K562 (cell line): ENCODE data around the gene GAK. TPM values are rescaled to one million over a fixed set of nuclear protein-coding genes. Genes with fewer than 3 reads are reported as not detected.

Experiments
- ATAC-seq: fragments of 200-7000 bp; cut with Tn5 transposase; 3 replicates; pipeline ENCODE4 v1.9.1; 2020; ENCODE audit warnings: moderate library complexity
- BruUV-seq: library from RNA; stranded (reverse); fragments of 400-500 nt; replicated peaks from 2 replicates; lab custom pipeline; 2021; lab: Mats Ljungman, UMichigan
- CTCF ChIA-PET: fragments of 300-600 bp; formaldehyde crosslinking; extraction: SDS; loops from one replicate; lab custom pipeline; 2021; ENCODE audit warnings: low intra/inter-chr PET ratio; lab: Yijun Ruan, JAX
- POLR2A ChIA-PET: fragments of 300-600, 350-650 bp; sonication (Branson Sonifier 250); formaldehyde crosslinking; extraction: SDS; loops from one replicate; lab custom pipeline; 2021; ENCODE audit warnings: antibody characterized with exemption, inconsistent platforms; lab: Yijun Ruan, JAX
- DNase-seq, 4 experiments: peaks; one replicate each; pipeline versions ENCODE4 v3.0.0 to v3.0.0-alpha.2; 2011 to 2018; ENCODE audit warnings: low spot score in 3 of 4, mixed read lengths in 3 of 4; ENCODE audit errors: extremely low read depth in 1 of 4
- FAIRE-seq: peaks from 2 replicates; lab custom pipeline; 2011; peaks lifted over from hg19 to GRCh38; lab: Jason Lieb, UNC
- H2AFZ ChIP-seq: 2 replicates; pipeline ENCODE4 v1.6.0; 2011; ENCODE audit warnings: low read depth, low read length, control low read depth, inconsistent platforms
- H3K27ac ChIP-seq: fragments of 200-600 bp; 3 replicates; pipeline ENCODE4 v1.8.0; 2011; ENCODE audit warnings: low read depth, mild to moderate bottlenecking, control low read depth, inconsistent platforms, low read length, moderate library complexity, mixed read lengths; ENCODE audit errors: extremely low read depth
- H3K27me3 ChIP-seq, 2 experiments: fragments of 300-600 bp in 1 of 2; 2 replicates in 1 of 2; 3 replicates in 1 of 2; pipeline versions ENCODE4 v1.6.0 to v1.8.0; 2011; ENCODE audit warnings: inconsistent platforms in 2 of 2, low read length in 2 of 2, mild to moderate bottlenecking in 1 of 2, mixed read lengths in 1 of 2, moderate library complexity in 1 of 2; ENCODE audit not compliant: control insufficient read depth in 2 of 2, insufficient read depth in 2 of 2
- H3K36me3 ChIP-seq: fragments of 300-600 bp; 3 replicates; pipeline ENCODE4 v1.8.0; 2011; ENCODE audit warnings: mild to moderate bottlenecking, low read length, inconsistent platforms; ENCODE audit not compliant: control insufficient read depth, insufficient read depth
- H3K4me1 ChIP-seq, 2 experiments: fragments of 200-600 bp in 1 of 2; replicated peaks in 1 of 2; 2 replicates in 1 of 2; 3 replicates in 1 of 2; pipeline versions ENCODE4 v1.5.1 to v1.8.0; 2011; ENCODE audit warnings: inconsistent platforms in 2 of 2, low read length in 2 of 2, mild to moderate bottlenecking in 1 of 2, mixed read lengths in 1 of 2, moderate library complexity in 1 of 2; ENCODE audit not compliant: control insufficient read depth in 2 of 2, insufficient read depth in 2 of 2
- H3K4me2 ChIP-seq: 2 replicates; pipeline ENCODE4 v1.6.1; 2011; ENCODE audit warnings: low read length, control low read depth, inconsistent platforms, mixed read lengths; ENCODE audit not compliant: insufficient read depth
- H3K4me3 ChIP-seq: fragments of 200-600 bp; sonication (generic), shearing (Covaris generic); 2 replicates; pipeline ENCODE4 v1.5.1; 2016; ENCODE audit warnings: control low read depth, inconsistent platforms
- H3K79me2 ChIP-seq: fragments of 200-600 bp; 3 replicates; pipeline ENCODE4 v1.8.0; 2011; ENCODE audit warnings: low read length, inconsistent platforms; ENCODE audit not compliant: control insufficient read depth, insufficient read depth
- H3K9ac ChIP-seq, 2 experiments: 2 replicates each; pipeline versions ENCODE4 v1.6.0 to v1.6.1; 2011; ENCODE audit warnings: low read depth in 2 of 2, low read length in 2 of 2, control low read depth in 1 of 2, inconsistent platforms in 1 of 2, mild to moderate bottlenecking in 1 of 2, mixed read lengths in 1 of 2; ENCODE audit not compliant: insufficient read depth in 1 of 2
- H3K9me1 ChIP-seq: one replicate; pipeline ENCODE4 v1.6.0; 2011; ENCODE audit warnings: inconsistent platforms, mild to moderate bottlenecking, low read length, moderate library complexity; ENCODE audit not compliant: control insufficient read depth, insufficient read depth
- H3K9me3 ChIP-seq: replicated peaks from 2 replicates; pipeline ENCODE4 v1.5.1; 2011; ENCODE audit warnings: low read depth, low read length, inconsistent platforms; ENCODE audit not compliant: control insufficient read depth, insufficient read depth
- H4K20me1 ChIP-seq: replicated peaks from 2 replicates; pipeline ENCODE4 v1.6.1; 2011; ENCODE audit warnings: low read length, inconsistent platforms, mixed read lengths; ENCODE audit not compliant: control insufficient read depth, insufficient read depth
- IRF2 ChIP-seq: sonication (generic); formaldehyde crosslinking; IDR thresholded peaks from 2 replicates; pipeline ENCODE4 v1.8.1; 2022; ENCODE audit warnings: mild to moderate bottlenecking, missing genetic modification reagents
- POLR2G ChIP-seq: fragments of 200-400 bp; formaldehyde crosslinking; IDR thresholded peaks from 2 replicates; pipeline ENCODE4 v1.6.1; 2017; ENCODE audit warnings: low read depth, mild to moderate bottlenecking, antibody characterized with exemption, low read length, moderate library complexity
- RBFOX2 ChIP-seq: fragments of 200-400 bp; formaldehyde crosslinking; IDR thresholded peaks from 2 replicates; pipeline ENCODE4 v1.6.1; 2017; ENCODE audit warnings: low read depth, mild to moderate bottlenecking, low read length, moderate library complexity
- RBM22 ChIP-seq: fragments of 200-400 bp; formaldehyde crosslinking; IDR thresholded peaks from 2 replicates; pipeline ENCODE4 v1.6.1; 2018; ENCODE audit warnings: low read length, low read depth; ENCODE audit not compliant: poor library complexity, severe bottlenecking
- SIN3B ChIP-seq: fragments of 450-650 bp; IDR thresholded peaks from 2 replicates; pipeline ENCODE4 v1.6.1; 2017; ENCODE audit warnings: low read depth, mild to moderate bottlenecking, moderate library complexity
- TCFL5 ChIP-seq: fragments of 250-450 bp; sonication (Bioruptor Pico); conservative IDR thresholded peaks from 2 replicates; pipeline ENCODE4 v1.6.1; 2021; ENCODE audit warnings: mild to moderate bottlenecking, moderate library complexity, matching md5 sums
- ZNF395 ChIP-seq: fragments of 200-800 bp; sonication (Bioruptor generic); IDR thresholded peaks from 2 replicates; pipeline ENCODE4 v1.6.1; 2017; ENCODE audit warnings: missing genetic modification characterization, missing compliant biosample characterization
- WGBS: fragments of 100-300 bp; shearing (Covaris generic); methylation state at CpG from one replicate; pipeline ENCODE4 v1.1.6; 2016; ENCODE audit warnings: low coverage, mixed read lengths; ENCODE audit not compliant: insufficient coverage; ENCODE audit errors: missing lambda C conversion rate; 5-methylcytosine and 5-hydroxymethylcytosine counted together
- in situ Hi-C: fragments of 300-500 bp; cut with MboI; formaldehyde crosslinking; loops from 4 replicates; pipeline ENCODE4 v1.15.0; 2018; ENCODE audit warnings: inconsistent platforms, mixed read lengths
- intact Hi-C: fragments of 100-400 bp; cut with micrococcal nuclease; formaldehyde crosslinking; loops from 2 replicates; pipeline ENCODE4 v1.14.2; 2022
- polyA plus RNA-seq, 8 experiments: library from polyadenylated mRNA; depleted of rRNA in 4 of 8; stranded (reverse) in 5 of 8; unstranded in 3 of 8; fragments of >200 nt; fragmentation: Nextera tagmentation in 2 of 8; fragmentation: Illumina TruSeq in 1 of 8; extraction: Ambion mirVana in 2 of 8; extraction: Trizol in 1 of 8; gene quantifications; 2 replicates each; pipeline versions ENCODE4 v1.2.1 to v1.2.3, GENCODE V29; 2011 to 2014; ENCODE audit warnings: inconsistent platforms in 1 of 8, missing spikeins in 1 of 8
- total RNA-seq, 7 experiments: library from RNA; depleted of rRNA in 6 of 7; stranded (reverse); fragments of >200 nt in 6 of 7; fragmentation: Illumina TruSeq in 2 of 7; extraction: Trizol in 2 of 7; gene quantifications; 2 replicates each; pipeline versions ENCODE4 v1.2.1 to v1.2.3, GENCODE V29; 2011 to 2021; ENCODE audit warnings: low replicate concordance in 1 of 7

GAK gene
- total and polyA plus RNA-seq, 9 of the 15 experiments (the other 6 are each of a cell fraction or from before 2014, with no cell fraction given): 1.3 to 102 (median 16.2) TPM

GRCh38 chr4:959338-960139 lies 27.4 kb upstream of the GAK start:
- Histone ChIP-seq H4K20me1 (no peaks in the 10 kb centered on the region), H3K9ac (peak overlapping the region in 1 of 2 experiments; percentile 17; a peak in 1 of 4 replicates), H3K4me3 (no peak overlapping the region), H3K9me1 (no peaks in the 10 kb centered on the region), H2AFZ (no peak overlapping the region), H3K9me3 (no peaks in the 10 kb centered on the region), H3K79me2 (no peaks in the 10 kb centered on the region), H3K27me3 (no peaks in the 10 kb centered on the region), H3K36me3 (peaks cover 16% of the 10 kb centered on the region; the same call in 1 of the 3 replicates), H3K4me1 (peaks cover 0 to 46% of the 10 kb centered on the region in 2 experiments; a peak in 2 of 5 replicates), H3K27ac (no peak overlapping the region), H3K4me2 (no peak overlapping the region)
- no peak for TF ChIP-seq TCFL5 (CRISPR knock-in tag)
- no peak for TF ChIP-seq ZNF395 (CRISPR knock-in tag)
- TF ChIP-seq RBM22: peak; percentile 84
- no peak for TF ChIP-seq IRF2
- TF ChIP-seq RBFOX2: peak; percentile 33; the same call in 1 of the 2 replicates
- peak; percentile 74 for TF ChIP-seq POLR2G
- TF ChIP-seq SIN3B: no peak
- FAIRE-seq: no peak
- no peak for DNase-seq
- ChIA-PET POLR2A (interaction anchor here (1.1 kb wide), 1 partner anchor 16 kb away, joined by 4 read pairs; no protein-coding TSS in a partner anchor), CTCF (no interaction called here)
- BruUV-seq: no TSS peak
- ATAC-seq: peak; percentile 4; the same call in 2 of the 3 replicates
- in situ Hi-C loops: no loop called here
- WGBS: 73% methylated on average over 22 of the region's 24 CpGs
- intact Hi-C loops: no loop called here
